Measurements from ENCODE around the gene PARVA. TPM values are rescaled to one million over a fixed set of nuclear protein-coding genes. Genes with fewer than 3 reads are reported as not detected.

The PARVA gene
- total RNA-seq, 2 experiments from 2014 or later, result not detected

- Histone ChIP-seq H3K9me3 (ENCODE audit: low read length) (no peaks in the 10 kb centered on the region), H2AFZ (ENCODE audit: low read length) (no peak overlapping the region), H4K20me1 (ENCODE audit: insufficient read depth, low read length) (no peaks in the 10 kb centered on the region), H3K79me2 (ENCODE audit: insufficient read depth, low read depth, low read length) (no peaks in the 10 kb centered on the region), H3K4me3 (ENCODE audit: low read depth, low read length, poor library complexity, severe bottlenecking) (no peak overlapping the region), H3K4me1 (ENCODE audit: insufficient read depth, low read length, poor library complexity, severe bottlenecking) (no peaks in the 10 kb centered on the region), H3K4me2 (ENCODE audit: low read length) (no peak overlapping the region), H3K27ac (ENCODE audit: low read depth, low read length, poor library complexity, severe bottlenecking) (no peak overlapping the region), H3K36me3 (ENCODE audit: insufficient read depth, low read length) (no peaks in the 10 kb centered on the region), H3K9me2 (ENCODE audit: insufficient read depth, low read length) (no peaks in the 10 kb centered on the region)
- no peak for DNase-seq (ENCODE audit: low spot score)
- ChIA-PET POLR2A (interaction anchor here (0.6 to 0.7 kb wide), 2 partner anchors 23 to 55 kb away, joined by 3 read pairs; no protein-coding TSS in a partner anchor), CTCF (ENCODE audit: unreplicated experiment) (no interaction called here)
- intact Hi-C loops (cut with micrococcal nuclease; ENCODE audit: unreplicated experiment), result no loop called here
- no TSS peak for BruUV-seq (replicated peaks)
- no peak for TF ChIP-seq CTCF (conservative IDR thresholded peaks at IDR 0.05; ENCODE audit: low read length)
- no peak for TF ChIP-seq EZH2phosphoT487 (IDR thresholded peaks at IDR 0.05; ENCODE audit: borderline replicate concordance, low read depth, low read length)
Observed at GRCh38 chr11:12388173-12388572, 10.8 kb downstream of the PARVA start.

- Histone ChIP-seq H3K36me3 (ENCODE audit: insufficient read depth, low read length) (no peaks in the 10 kb centered on the region), H3K4me2 (ENCODE audit: low read length) (no peak overlapping the region), H2AFZ (ENCODE audit: low read length) (no peak overlapping the region), H3K9me3 (ENCODE audit: low read length) (no peaks in the 10 kb centered on the region), H3K27ac (ENCODE audit: low read depth, low read length, poor library complexity, severe bottlenecking) (no peak overlapping the region), H3K4me3 (ENCODE audit: low read depth, low read length, poor library complexity, severe bottlenecking) (no peak overlapping the region), H4K20me1 (ENCODE audit: insufficient read depth, low read length) (no peaks in the 10 kb centered on the region), H3K9me2 (ENCODE audit: insufficient read depth, low read length) (no peaks in the 10 kb centered on the region), H3K79me2 (ENCODE audit: insufficient read depth, low read depth, low read length) (no peaks in the 10 kb centered on the region), H3K4me1 (ENCODE audit: insufficient read depth, low read length, poor library complexity, severe bottlenecking) (no peaks in the 10 kb centered on the region)
- intact Hi-C loops (cut with micrococcal nuclease; ENCODE audit: unreplicated experiment), result no loop called here
- no peak for DNase-seq (ENCODE audit: low spot score)
- no TSS peak for BruUV-seq (replicated peaks)
- ChIA-PET POLR2A (no interaction called here), CTCF (ENCODE audit: unreplicated experiment) (no interaction called here)
- TF ChIP-seq EZH2phosphoT487 (IDR thresholded peaks at IDR 0.05; ENCODE audit: borderline replicate concordance, low read depth, low read length) (no peak), CTCF (conservative IDR thresholded peaks at IDR 0.05; ENCODE audit: low read length) (no peak)
Observed at GRCh38 chr11:12388939-12389670, 11.7 kb downstream of the PARVA start.
